ENCODE data around the gene PLD2. TPM values are rescaled to one million over a fixed set of nuclear protein-coding genes. Genes with fewer than 3 reads are reported as not detected.
A peak's percentile ranks its signal among the peaks of the same experiment; 100 is the strongest.

PLD2 gene
- total and polyA plus RNA-seq, 10 of the 15 experiments (the other 5 are each of a cell fraction or from before 2014, with no cell fraction given) = 0.71 to 16.5 (median 7.0) TPM

GRCh38 chr17:4856937-4857314 is 50.0 kb downstream of the PLD2 start:
- H3K79me2 ChIP-seq (ENCODE audit: control insufficient read depth, insufficient read depth, low read length) = no peaks in the 10 kb centered on the region
- WGBS (ENCODE audit: insufficient coverage, insufficient replicate concordance, low lambda C conversion rate, missing lambda C conversion rate) = 100% methylated on average over 7 of the region's 7 CpGs
- H4K20me1 ChIP-seq (ENCODE audit: control insufficient read depth, insufficient read depth) = no peaks in the 10 kb centered on the region
- no peak overlapping the region for H3K4me3 ChIP-seq
- CTCF ChIA-PET = no interaction called here
- no peak overlapping the region for H3K27ac ChIP-seq (ENCODE audit: control insufficient read depth, insufficient read depth)
- peaks cover 1 to 3% of the 10 kb centered on the region in 2 experiments; a peak in 3 of 4 replicates for H3K36me3 ChIP-seq (ENCODE audit: control insufficient read depth in 2 of 2, insufficient read depth in 2 of 2, low read length in 1 of 2)
- no peaks in the 10 kb centered on the region for H3K27me3 ChIP-seq (replicated peaks in 1 of 2; ENCODE audit: control insufficient read depth in 2 of 2, insufficient read depth in 2 of 2, low read length in 1 of 2)
- SMC1A ChIA-PET (ENCODE audit: uncharacterized antibody, unreplicated experiment) = interaction anchor here (1.1 kb wide), 1 partner anchor 108 kb away, joined by 3 read pairs; no protein-coding TSS in a partner anchor
- no peak overlapping the region for H2AFZ ChIP-seq (ENCODE audit: control insufficient read depth, low read depth, low read length)
- DNase-seq (ENCODE audit: low read depth, low spot score) (no peak), FAIRE-seq (no peak), ATAC-seq (no peak)
- no peak overlapping the region for H3K9ac ChIP-seq (ENCODE audit: control insufficient read depth, insufficient read depth, low read length)
- H3K9me3 ChIP-seq (replicated peaks; ENCODE audit: control insufficient read depth, insufficient read depth, low read length) = no peaks in the 10 kb centered on the region
- H3K4me2 ChIP-seq (ENCODE audit: control insufficient read depth, insufficient read depth) = no peak overlapping the region
- H3K4me1 ChIP-seq (ENCODE audit: control insufficient read depth, insufficient read depth, low read length) = no peaks in the 10 kb centered on the region
- TSS peak; percentile 65 for BruUV-seq (replicated peaks)
- in situ Hi-C loops (cut with MboI) = no loop called here
- intact Hi-C loops (cut with micrococcal nuclease; ENCODE audit: unreplicated experiment) = no loop called here
- RAD21 ChIA-PET (ENCODE audit: unreplicated experiment) = no interaction called here
- POLR2A ChIA-PET = no interaction called here
- TF ChIP-seq SP1 (IDR thresholded peaks at IDR 0.05; ENCODE audit: low read depth, low read length) (no peak), IKZF2 (IDR thresholded peaks at IDR 0.05) (no peak), USF1 (IDR thresholded peaks at IDR 0.05; ENCODE audit: borderline replicate concordance, extremely low read length, insufficient read depth, low read depth, low read length) (no peak), NFYA (IDR thresholded peaks at IDR 0.05; ENCODE audit: borderline replicate concordance, low read depth, low read length) (no peak), SMARCA5 (IDR thresholded peaks at IDR 0.05) (no peak), BHLHE40 (IDR thresholded peaks at IDR 0.05; ENCODE audit: borderline replicate concordance in 1 of 2, low read depth in 2 of 2, low read length in 1 of 2) (no peak), CTCF (IDR thresholded peaks at IDR 0.05 in 2 of 3, conservative IDR thresholded peaks at IDR 0.05 in 1 of 3; ENCODE audit: control insufficient read depth in 2 of 3, extremely low read depth in 1 of 3, insufficient read depth in 1 of 3, low read depth in 3 of 3, low read length in 3 of 3) (no peak), TCF12 (IDR thresholded peaks at IDR 0.05; ENCODE audit: low read depth, low read length) (no peak), SREBF1 (IDR thresholded peaks at IDR 0.05; ENCODE audit: low read length) (no peak), PML (IDR thresholded peaks at IDR 0.05; ENCODE audit: low read length) (no peak), NR2C1 (IDR thresholded peaks at IDR 0.05) (no peak), ZBED1 (IDR thresholded peaks at IDR 0.05; ENCODE audit: borderline replicate concordance) (no peak), TAF1 (IDR thresholded peaks at IDR 0.05; ENCODE audit: borderline replicate concordance, low read depth, low read length) (no peak), RELA (IDR thresholded peaks at IDR 0.05; ENCODE audit: borderline replicate concordance, partially characterized antibody) (no peak), HSF1 (IDR thresholded peaks at IDR 0.05; ENCODE audit: low read depth, low read length) (no peak), PRDM15 (CRISPR knock-in tag; IDR thresholded peaks at IDR 0.05) (no peak), HDAC2 (IDR thresholded peaks at IDR 0.05) (no peak)
